GM19240 (cell line): ENCODE measurements around the gene CCDC120.

Source experiments
- DNase-seq: peaks from one replicate; pipeline ENCODE4 v3.0.0; 2011; ENCODE audit warnings: low spot score; ENCODE audit not compliant: insufficient read length

Gene CCDC120

GRCh38 chrX:49063715-49064114 is 4.9 kb downstream of the CCDC120 start:
- no peak for DNase-seq

- DNase-seq = no peak
These were observed 5.5 kb downstream of the CCDC120 start for GRCh38 chrX:49064303-49064702.

- no peak for DNase-seq
These were observed 5.9 kb downstream of the CCDC120 start for GRCh38 chrX:49064735-49065134.

- no peak for DNase-seq
These were observed 7.5 kb downstream of the CCDC120 start for GRCh38 chrX:49066278-49066677.

GRCh38 chrX:49066690-49067089 is 7.9 kb downstream of the CCDC120 start:
- DNase-seq = no peak

- DNase-seq = no peak
These were observed 8.7 kb downstream of the CCDC120 start for GRCh38 chrX:49067285-49068120.

- DNase-seq = no peak
These were observed 10.2 kb downstream of the CCDC120 start for GRCh38 chrX:49069038-49069437.

- DNase-seq = no peak
These were observed 12.2 kb downstream of the CCDC120 start for GRCh38 chrX:49070988-49071387.

GRCh38 chrX:49071877-49072711 is 13.3 kb downstream of the CCDC120 start:
- no peak for DNase-seq

- DNase-seq = no peak
These were observed 13.9 kb downstream of the CCDC120 start for GRCh38 chrX:49072712-49073095.

- DNase-seq = peak; percentile 91
These were observed 15.1 kb downstream of the CCDC120 start, which contains the start of gene PRAF2 for GRCh38 chrX:49073601-49074575. Gene PRAF2 (minus strand): TSS chrX:49074002. CDS start chrX:49073987, 15 bp downstream.

- DNase-seq = no peak
These were observed 16.5 kb downstream of the CCDC120 start for GRCh38 chrX:49075347-49075746.

GRCh38 chrX:49077941-49078340 is 19.1 kb downstream of the CCDC120 start:
- no peak for DNase-seq

GRCh38 chrX:49079489-49080428 is 21.0 kb downstream of the CCDC120 start, which contains the start of gene WDR45:
Gene WDR45 (minus strand): TSS chrX:49079887. CDS start chrX:49078095, 1,792 bp downstream.
- DNase-seq = peak; percentile 57

GRCh38 chrX:49082271-49082871 is 23.6 kb downstream of the CCDC120 start:
- DNase-seq = no peak

GRCh38 chrX:49089553-49089952 is 30.8 kb downstream of the CCDC120 start:
- no peak for DNase-seq

GRCh38 chrX:49096419-49096818 is 37.6 kb downstream of the CCDC120 start:
- no peak for DNase-seq

GRCh38 chrX:49100704-49101628 is 42.2 kb downstream of the CCDC120 start:
- peak; percentile 89 for DNase-seq
